Mesendoderm (in vitro differentiated cells): ENCODE data around the gene MRPL11.

Source experiments
- DNase-seq: peaks from one replicate; pipeline ENCODE4 v3.0.0; 2013
- H2AK5ac ChIP-seq: 2 replicates; pipeline ENCODE4 v1.6.1; 2013; ENCODE audit warnings: low read length, inconsistent platforms
- H2BK120ac ChIP-seq: 2 replicates; pipeline ENCODE4 v1.6.1; 2013; ENCODE audit warnings: low read depth, mild to moderate bottlenecking, low read length, moderate library complexity, mixed read lengths
- H2BK15ac ChIP-seq: replicated peaks from 2 replicates; pipeline ENCODE4 v1.6.1; 2013; ENCODE audit warnings: low read depth, mild to moderate bottlenecking, moderate library complexity
- H2BK5ac ChIP-seq: 2 replicates; pipeline ENCODE4 v1.6.1; 2013; ENCODE audit warnings: low read length, inconsistent platforms
- H3K18ac ChIP-seq: 2 replicates; pipeline ENCODE4 v1.6.1; 2013; ENCODE audit warnings: mild to moderate bottlenecking, low read length, mixed read lengths
- H3K23ac ChIP-seq: one replicate; pipeline ENCODE4 v1.6.1; 2013; ENCODE audit warnings: low read length
- H3K27ac ChIP-seq: 2 replicates; pipeline ENCODE4 v1.5.1; 2013; ENCODE audit warnings: low read depth, mild to moderate bottlenecking, inconsistent platforms, low read length, moderate library complexity
- H3K27me3 ChIP-seq: 2 replicates; pipeline ENCODE4 v1.6.1; 2013; ENCODE audit warnings: low read length, control low read depth, mild to moderate bottlenecking, inconsistent platforms; ENCODE audit not compliant: insufficient read depth, poor library complexity
- H3K36me3 ChIP-seq: 2 replicates; pipeline ENCODE4 v1.6.1; 2013; ENCODE audit warnings: low read length, inconsistent platforms; ENCODE audit not compliant: control insufficient read depth, insufficient read depth
- H3K4ac ChIP-seq: one replicate; pipeline ENCODE4 v1.6.1; 2013; ENCODE audit warnings: low read depth, mild to moderate bottlenecking, low read length, moderate library complexity
- H3K4me1 ChIP-seq: 2 replicates; pipeline ENCODE4 v1.6.1; 2013; ENCODE audit warnings: low read depth, low read length, inconsistent platforms; ENCODE audit not compliant: control insufficient read depth
- H3K4me2 ChIP-seq: 2 replicates; pipeline ENCODE4 v1.6.1; 2013; ENCODE audit warnings: low read length
- H3K4me3 ChIP-seq: 2 replicates; pipeline ENCODE4 v1.5.1; 2013; ENCODE audit warnings: mild to moderate bottlenecking, low read length
- H3K56ac ChIP-seq: one replicate; pipeline ENCODE4 v1.6.1; 2013; ENCODE audit warnings: low read length
- H3K79me1 ChIP-seq: 2 replicates; pipeline ENCODE4 v1.6.1; 2013; ENCODE audit warnings: low read length, inconsistent platforms
- H3K79me2 ChIP-seq: 2 replicates; pipeline ENCODE4 v1.6.1; 2013; ENCODE audit warnings: mild to moderate bottlenecking, low read length; ENCODE audit not compliant: control insufficient read depth, insufficient read depth
- H3K9ac ChIP-seq: 2 replicates; pipeline ENCODE4 v1.6.1; 2013; ENCODE audit warnings: low read length, inconsistent platforms
- H4K5ac ChIP-seq: one replicate; pipeline ENCODE4 v1.6.1; 2013; ENCODE audit warnings: low read length
- H4K8ac ChIP-seq: one replicate; pipeline ENCODE4 v1.6.1; 2013; ENCODE audit warnings: low read depth, mild to moderate bottlenecking, control low read depth, low read length, moderate library complexity
- WGBS: extraction: QIAGEN DNeasy Blood & Tissue Kit; methylation state at CpG from one replicate; pipeline ENCODE4 v1.1.7; 2013; ENCODE audit warnings: low lambda C conversion rate, missing lambda C conversion rate; ENCODE audit not compliant: insufficient coverage; ENCODE audit errors: extremely low coverage; 5-methylcytosine and 5-hydroxymethylcytosine counted together

The MRPL11 gene

DNA sequence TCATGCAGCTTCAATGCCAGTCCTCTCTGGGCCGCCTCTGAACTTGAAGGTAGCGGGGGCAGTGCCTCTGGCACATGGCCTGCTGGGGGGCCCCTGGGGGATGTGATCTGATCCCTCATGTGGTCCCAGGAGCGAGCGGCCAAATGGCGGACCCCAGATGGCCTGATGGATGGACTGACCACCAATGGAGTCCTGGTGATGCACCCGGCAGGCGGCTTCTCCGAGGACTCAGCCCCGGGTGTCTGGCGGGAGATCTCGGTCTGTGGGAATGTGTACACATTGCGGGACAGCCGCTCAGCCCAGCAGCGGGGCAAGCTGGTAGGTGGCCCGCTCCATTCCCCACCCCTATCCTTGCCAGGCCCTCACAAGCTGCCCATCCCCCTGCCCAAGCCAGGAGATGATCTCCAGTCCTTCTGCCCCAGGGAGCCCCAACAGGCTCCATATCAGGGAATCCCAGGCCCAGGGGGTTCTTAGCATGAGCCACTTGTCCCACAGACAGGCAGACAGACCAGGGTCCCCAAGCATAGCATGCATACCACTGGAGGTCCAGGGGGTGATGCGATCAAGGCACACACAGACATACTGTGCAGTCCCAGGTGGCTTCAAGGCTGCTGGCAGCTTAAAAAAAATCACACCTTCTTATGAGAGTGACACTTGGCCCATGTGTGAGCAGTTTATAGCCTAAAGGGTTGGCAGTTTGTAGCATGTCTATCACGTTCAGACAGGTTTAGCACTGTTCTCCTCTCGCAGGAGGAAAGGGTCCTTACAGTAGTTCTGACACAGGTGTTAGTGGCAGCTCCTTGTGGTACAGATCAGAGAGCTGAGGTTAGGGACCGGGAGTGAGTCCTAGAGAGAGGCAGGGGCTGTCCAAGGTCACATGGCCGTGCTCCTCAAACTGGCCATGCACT is 35.2 kb upstream of the MRPL11 start:
- H2AK5ac ChIP-seq, result no peak overlapping the region
- no peaks in the 10 kb centered on the region for H3K27me3 ChIP-seq
- no peak overlapping the region for H3K4me3 ChIP-seq
- H3K79me1 ChIP-seq, result no peaks in the 10 kb centered on the region
- H3K79me2 ChIP-seq, result no peaks in the 10 kb centered on the region
- no peak overlapping the region for H4K8ac ChIP-seq
- H3K36me3 ChIP-seq, result no peaks in the 10 kb centered on the region
- H3K4me1 ChIP-seq, result peaks cover 2% of the 10 kb centered on the region
- no peak overlapping the region for H2BK15ac ChIP-seq
- H2BK5ac ChIP-seq, result no peak overlapping the region
- H3K27ac ChIP-seq, result no peak overlapping the region
- WGBS, result no CpG with 5 or more reads among the region's 20 CpGs
- H3K56ac ChIP-seq, result no peak overlapping the region
- DNase-seq, result peak; percentile 34
- no peak overlapping the region for H3K4ac ChIP-seq
- no peak overlapping the region for H4K5ac ChIP-seq
- H3K9ac ChIP-seq, result no peak overlapping the region
- no peak overlapping the region for H3K23ac ChIP-seq
- H2BK120ac ChIP-seq, result no peak overlapping the region
- H3K4me2 ChIP-seq, result no peak overlapping the region
- no peak overlapping the region for H3K18ac ChIP-seq

DNA sequence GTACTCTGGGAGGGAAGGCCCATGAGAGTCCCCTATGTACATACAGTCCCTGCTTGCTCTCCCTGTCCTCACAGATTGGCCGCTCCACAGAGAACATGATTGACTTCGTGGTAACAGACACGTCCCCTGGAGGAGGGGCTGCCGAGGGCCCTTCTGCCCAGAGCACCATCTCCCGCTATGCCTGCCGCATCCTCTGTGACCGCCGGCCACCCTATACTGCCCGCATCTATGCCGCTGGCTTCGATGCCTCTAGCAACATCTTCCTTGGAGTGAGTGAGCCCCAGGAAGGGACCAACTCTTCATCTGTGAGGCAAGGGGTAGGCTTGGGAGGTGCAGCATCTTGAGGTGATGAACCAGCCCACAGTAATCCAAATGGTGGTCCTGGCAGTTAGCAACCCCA is 34.5 kb upstream of the MRPL11 start:
- no peak overlapping the region for H3K27ac ChIP-seq
- no peak overlapping the region for H2BK5ac ChIP-seq
- H2BK15ac ChIP-seq, result no peak overlapping the region
- WGBS, result no CpG with 5 or more reads among the region's 11 CpGs
- no peak overlapping the region for H3K4ac ChIP-seq
- no peak overlapping the region for H3K18ac ChIP-seq
- H3K9ac ChIP-seq, result no peak overlapping the region
- DNase-seq, result no peak
- H4K8ac ChIP-seq, result no peak overlapping the region
- H4K5ac ChIP-seq, result no peak overlapping the region
- no peaks in the 10 kb centered on the region for H3K36me3 ChIP-seq
- H3K79me2 ChIP-seq, result no peaks in the 10 kb centered on the region
- H3K4me1 ChIP-seq, result peaks cover 2% of the 10 kb centered on the region
- H2BK120ac ChIP-seq, result no peak overlapping the region
- no peaks in the 10 kb centered on the region for H3K79me1 ChIP-seq
- no peak overlapping the region for H3K56ac ChIP-seq
- no peak overlapping the region for H3K23ac ChIP-seq
- H2AK5ac ChIP-seq, result no peak overlapping the region
- H3K4me2 ChIP-seq, result no peak overlapping the region
- H3K4me3 ChIP-seq, result no peak overlapping the region
- H3K27me3 ChIP-seq, result no peaks in the 10 kb centered on the region

DNA sequence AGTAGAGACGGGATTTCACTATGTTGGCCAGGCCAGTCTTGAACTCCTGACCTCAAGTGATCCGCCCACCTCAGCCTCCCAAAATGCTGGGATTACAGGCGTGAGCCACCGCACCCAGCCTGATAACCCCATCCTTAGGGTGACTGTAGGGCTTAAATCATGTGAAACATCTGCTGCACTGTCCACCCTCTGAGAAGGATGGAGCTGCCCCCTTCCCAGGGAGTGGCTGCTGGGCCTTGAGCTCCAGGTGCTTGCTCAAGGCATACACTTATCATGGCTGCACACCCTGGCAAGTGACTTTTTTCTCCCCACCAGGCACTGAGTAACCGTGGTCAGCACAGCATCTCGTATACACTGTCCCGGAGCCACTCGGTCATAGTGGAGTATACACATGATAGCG is 33.4 kb upstream of the MRPL11 start:
- H3K4me2 ChIP-seq, result no peak overlapping the region
- H4K5ac ChIP-seq, result no peak overlapping the region
- H2BK15ac ChIP-seq, result no peak overlapping the region
- H3K18ac ChIP-seq, result no peak overlapping the region
- peaks cover 6% of the 10 kb centered on the region for H3K4me1 ChIP-seq
- no CpG with 5 or more reads among the region's 9 CpGs for WGBS
- no peaks in the 10 kb centered on the region for H3K36me3 ChIP-seq
- no peak overlapping the region for H4K8ac ChIP-seq
- no peak overlapping the region for H3K4me3 ChIP-seq
- no peaks in the 10 kb centered on the region for H3K27me3 ChIP-seq
- no peak overlapping the region for H3K27ac ChIP-seq
- no peak for DNase-seq
- H3K9ac ChIP-seq, result no peak overlapping the region
- H3K79me1 ChIP-seq, result no peaks in the 10 kb centered on the region
- H2BK120ac ChIP-seq, result no peak overlapping the region
- no peak overlapping the region for H3K56ac ChIP-seq
- H3K23ac ChIP-seq, result no peak overlapping the region
- no peak overlapping the region for H2BK5ac ChIP-seq
- no peak overlapping the region for H3K4ac ChIP-seq
- H3K79me2 ChIP-seq, result no peaks in the 10 kb centered on the region
- H2AK5ac ChIP-seq, result no peak overlapping the region

DNA sequence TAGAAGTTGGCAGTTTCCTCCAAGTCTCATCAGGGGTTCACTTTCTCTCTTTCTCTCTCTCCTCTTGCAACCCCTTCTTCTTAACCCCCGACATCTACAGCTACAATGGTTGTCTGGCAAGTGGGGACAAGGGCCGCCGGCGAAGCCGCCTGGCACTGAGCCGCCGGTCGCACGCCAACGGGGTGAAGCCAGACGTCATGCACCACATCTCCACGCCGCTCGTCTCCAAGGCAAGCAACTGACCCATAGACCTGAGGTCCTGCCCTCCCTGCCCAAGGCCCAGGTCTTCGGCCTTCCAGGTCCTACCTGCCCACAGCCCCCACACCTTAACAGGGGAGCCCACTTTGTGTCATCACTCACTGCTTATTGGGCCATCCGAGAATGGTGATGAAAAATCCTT is 32.5 kb upstream of the MRPL11 start:
- Histone ChIP-seq H3K4me1 (peaks cover 6% of the 10 kb centered on the region), H3K79me2 (no peaks in the 10 kb centered on the region), H2BK5ac (no peak overlapping the region), H3K56ac (no peak overlapping the region), H4K5ac (no peak overlapping the region), H3K23ac (no peak overlapping the region), H4K8ac (no peak overlapping the region), H3K36me3 (no peaks in the 10 kb centered on the region), H3K4me3 (no peak overlapping the region), H2AK5ac (no peak overlapping the region), H3K18ac (no peak overlapping the region), H3K9ac (no peak overlapping the region), H2BK120ac (no peak overlapping the region), H3K4me2 (no peak overlapping the region), H3K27me3 (no peaks in the 10 kb centered on the region), H2BK15ac (no peak overlapping the region), H3K4ac (no peak overlapping the region), H3K79me1 (no peaks in the 10 kb centered on the region), H3K27ac (no peak overlapping the region)
- DNase-seq, result no peak
- WGBS, result no CpG with 5 or more reads among the region's 16 CpGs

DNA sequence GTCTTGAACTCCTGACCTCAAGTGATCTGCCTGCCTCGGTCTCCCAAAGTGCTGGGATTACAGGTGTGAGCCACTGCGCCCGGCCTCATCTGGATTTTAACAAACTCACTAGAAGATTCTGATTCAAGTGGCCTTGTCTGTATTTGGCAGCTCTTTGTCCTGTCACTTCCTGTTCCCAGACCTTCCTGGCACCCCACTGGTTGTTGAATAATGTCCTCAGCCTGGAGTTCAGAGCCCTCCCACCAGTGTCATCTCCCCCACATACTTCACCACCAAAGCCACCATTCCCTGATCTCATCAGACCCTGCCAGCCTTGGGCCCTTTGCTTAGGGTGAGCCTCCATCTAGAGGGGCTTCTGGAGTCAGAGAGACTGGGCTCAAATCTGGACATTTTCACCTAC is 31.4 kb upstream of the MRPL11 start:
- Histone ChIP-seq H2AK5ac (no peak overlapping the region), H3K4me3 (no peak overlapping the region), H2BK15ac (no peak overlapping the region), H3K4ac (no peak overlapping the region), H4K8ac (no peak overlapping the region), H3K27me3 (no peaks in the 10 kb centered on the region), H3K23ac (no peak overlapping the region), H3K79me1 (no peaks in the 10 kb centered on the region), H3K36me3 (no peaks in the 10 kb centered on the region), H3K4me2 (no peak overlapping the region), H2BK120ac (no peak overlapping the region), H3K9ac (no peak overlapping the region), H3K18ac (no peak overlapping the region), H3K27ac (no peak overlapping the region), H3K4me1 (peaks cover 8% of the 10 kb centered on the region), H3K56ac (no peak overlapping the region), H3K79me2 (no peaks in the 10 kb centered on the region), H2BK5ac (no peak overlapping the region), H4K5ac (no peak overlapping the region)
- no CpG with 5 or more reads among the region's 3 CpGs for WGBS
- DNase-seq, result peak; percentile 81

DNA sequence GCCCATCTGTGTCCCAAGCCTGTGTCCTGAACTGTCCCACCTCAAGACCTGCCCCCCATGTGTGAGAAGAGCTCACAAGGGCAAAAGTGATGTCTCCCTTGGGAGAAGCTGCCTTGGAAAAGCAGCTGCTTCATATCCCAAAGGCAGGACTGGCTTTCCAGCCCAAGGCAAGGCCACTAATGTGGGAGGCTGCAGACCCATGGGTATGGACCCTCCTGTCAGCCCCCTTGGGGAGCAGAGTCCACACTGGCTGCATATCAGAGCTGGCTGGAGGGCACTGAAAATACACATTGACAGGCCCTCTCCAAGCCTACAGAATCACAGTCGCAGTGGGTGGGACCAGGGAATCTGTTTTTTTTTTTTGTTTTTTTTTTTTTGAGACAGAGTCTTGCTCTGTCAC is 30.8 kb upstream of the MRPL11 start:
- Histone ChIP-seq H3K9ac (peak overlapping the region; percentile 24), H3K4me3 (no peak overlapping the region), H3K4ac (no peak overlapping the region), H4K5ac (no peak overlapping the region), H3K4me1 (peaks cover 8% of the 10 kb centered on the region), H3K79me1 (no peaks in the 10 kb centered on the region), H3K79me2 (no peaks in the 10 kb centered on the region), H3K18ac (no peak overlapping the region), H3K36me3 (no peaks in the 10 kb centered on the region), H2BK5ac (no peak overlapping the region), H2BK15ac (no peak overlapping the region), H3K4me2 (no peak overlapping the region), H4K8ac (no peak overlapping the region), H2BK120ac (no peak overlapping the region), H2AK5ac (no peak overlapping the region), H3K27ac (peak overlapping the region; percentile 24), H3K23ac (no peak overlapping the region), H3K27me3 (no peaks in the 10 kb centered on the region), H3K56ac (peak overlapping the region; percentile 43)
- DNase-seq, result no peak
- no CpG with 5 or more reads among the region's 1 CpG for WGBS
